ENCODE results near the gene ABLIM3. TPM values are rescaled to one million over a fixed set of nuclear protein-coding genes. Genes with fewer than 3 reads are reported as not detected.

The ABLIM3 gene
- total and polyA plus RNA-seq, 10 of the 15 experiments (the other 5 are each of a cell fraction or from before 2014, with no cell fraction given), result 0.03 TPM; not detected in 9

DNA sequence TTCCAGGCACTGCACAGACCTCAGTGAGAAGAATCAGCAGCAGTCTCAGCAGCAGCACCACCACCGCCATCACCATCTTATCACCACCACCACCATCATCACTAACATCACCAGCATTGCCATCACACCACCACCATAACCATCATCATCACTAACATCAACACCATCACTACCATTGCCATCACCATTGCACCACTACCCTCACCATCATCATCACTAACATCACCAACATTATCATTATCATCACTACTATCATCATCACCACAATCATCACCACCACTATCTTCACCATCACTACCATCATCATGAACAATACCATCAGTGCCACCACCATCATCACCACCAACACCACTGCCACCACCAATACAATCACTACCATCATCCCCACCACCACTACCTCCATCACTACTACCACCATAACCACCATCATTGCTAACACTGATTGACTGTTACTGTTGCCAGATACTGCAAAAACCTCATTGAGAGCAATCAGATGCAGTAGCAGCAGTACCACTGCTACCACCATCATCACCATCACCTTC, 61.7 kb downstream of the ABLIM3 start:
- H3K9ac ChIP-seq (ENCODE audit: control insufficient read depth, insufficient read depth, low read length), result no peak overlapping the region
- H3K4me2 ChIP-seq (ENCODE audit: control insufficient read depth, insufficient read depth), result no peak overlapping the region
- in situ Hi-C loops (cut with MboI), result no loop called here
- POLR2A ChIA-PET, result no interaction called here
- no TSS peak for BruUV-seq (replicated peaks)
- DNase-seq (ENCODE audit: low read depth, low spot score) (no peak), FAIRE-seq (no peak), ATAC-seq (no peak)
- no peaks in the 10 kb centered on the region for H4K20me1 ChIP-seq (ENCODE audit: control insufficient read depth, insufficient read depth)
- RAD21 ChIA-PET (ENCODE audit: unreplicated experiment), result no interaction called here
- SMC1A ChIA-PET (ENCODE audit: uncharacterized antibody, unreplicated experiment), result no interaction called here
- peaks cover 0 to 2% of the 10 kb centered on the region in 2 experiments; a peak in 2 of 4 replicates for H3K27me3 ChIP-seq (replicated peaks in 1 of 2; ENCODE audit: control insufficient read depth in 2 of 2, insufficient read depth in 2 of 2, low read length in 1 of 2)
- intact Hi-C loops (cut with micrococcal nuclease; ENCODE audit: unreplicated experiment), result no loop called here
- H2AFZ ChIP-seq (ENCODE audit: control insufficient read depth, low read depth, low read length), result no peak overlapping the region
- no peak overlapping the region for H3K27ac ChIP-seq (ENCODE audit: control insufficient read depth, insufficient read depth)
- H3K36me3 ChIP-seq (ENCODE audit: control insufficient read depth in 2 of 2, insufficient read depth in 2 of 2, low read length in 1 of 2), result no peaks in the 10 kb centered on the region
- H3K9me3 ChIP-seq (replicated peaks; ENCODE audit: control insufficient read depth, insufficient read depth, low read length), result no peaks in the 10 kb centered on the region
- 68% methylated on average over 1 of the region's 1 CpG for WGBS (ENCODE audit: insufficient coverage, insufficient replicate concordance, low lambda C conversion rate, missing lambda C conversion rate)
- H3K79me2 ChIP-seq (ENCODE audit: control insufficient read depth, insufficient read depth, low read length), result no peaks in the 10 kb centered on the region
- CTCF ChIA-PET, result interaction anchor here (1.1 kb wide), 1 partner anchor 164 kb away, joined by 3 read pairs; no protein-coding TSS in a partner anchor
- H3K4me3 ChIP-seq, result no peak overlapping the region
- no peaks in the 10 kb centered on the region for H3K4me1 ChIP-seq (ENCODE audit: control insufficient read depth, insufficient read depth, low read length)
- TF ChIP-seq HDAC2 (IDR thresholded peaks at IDR 0.05) (no peak), NKRF (conservative IDR thresholded peaks at IDR 0.05) (no peak), ASH2L (IDR thresholded peaks at IDR 0.05; ENCODE audit: borderline replicate concordance, low read depth) (no peak), NFYB (IDR thresholded peaks at IDR 0.05; ENCODE audit: insufficient read depth, low read depth, low read length) (no peak), SMAD1 (IDR thresholded peaks at IDR 0.05; ENCODE audit: low read depth, partially characterized antibody) (no peak), E4F1 (IDR thresholded peaks at IDR 0.05; ENCODE audit: borderline replicate concordance, partially characterized antibody) (no peak)
- TF ChIP-seq, protein P1, sequence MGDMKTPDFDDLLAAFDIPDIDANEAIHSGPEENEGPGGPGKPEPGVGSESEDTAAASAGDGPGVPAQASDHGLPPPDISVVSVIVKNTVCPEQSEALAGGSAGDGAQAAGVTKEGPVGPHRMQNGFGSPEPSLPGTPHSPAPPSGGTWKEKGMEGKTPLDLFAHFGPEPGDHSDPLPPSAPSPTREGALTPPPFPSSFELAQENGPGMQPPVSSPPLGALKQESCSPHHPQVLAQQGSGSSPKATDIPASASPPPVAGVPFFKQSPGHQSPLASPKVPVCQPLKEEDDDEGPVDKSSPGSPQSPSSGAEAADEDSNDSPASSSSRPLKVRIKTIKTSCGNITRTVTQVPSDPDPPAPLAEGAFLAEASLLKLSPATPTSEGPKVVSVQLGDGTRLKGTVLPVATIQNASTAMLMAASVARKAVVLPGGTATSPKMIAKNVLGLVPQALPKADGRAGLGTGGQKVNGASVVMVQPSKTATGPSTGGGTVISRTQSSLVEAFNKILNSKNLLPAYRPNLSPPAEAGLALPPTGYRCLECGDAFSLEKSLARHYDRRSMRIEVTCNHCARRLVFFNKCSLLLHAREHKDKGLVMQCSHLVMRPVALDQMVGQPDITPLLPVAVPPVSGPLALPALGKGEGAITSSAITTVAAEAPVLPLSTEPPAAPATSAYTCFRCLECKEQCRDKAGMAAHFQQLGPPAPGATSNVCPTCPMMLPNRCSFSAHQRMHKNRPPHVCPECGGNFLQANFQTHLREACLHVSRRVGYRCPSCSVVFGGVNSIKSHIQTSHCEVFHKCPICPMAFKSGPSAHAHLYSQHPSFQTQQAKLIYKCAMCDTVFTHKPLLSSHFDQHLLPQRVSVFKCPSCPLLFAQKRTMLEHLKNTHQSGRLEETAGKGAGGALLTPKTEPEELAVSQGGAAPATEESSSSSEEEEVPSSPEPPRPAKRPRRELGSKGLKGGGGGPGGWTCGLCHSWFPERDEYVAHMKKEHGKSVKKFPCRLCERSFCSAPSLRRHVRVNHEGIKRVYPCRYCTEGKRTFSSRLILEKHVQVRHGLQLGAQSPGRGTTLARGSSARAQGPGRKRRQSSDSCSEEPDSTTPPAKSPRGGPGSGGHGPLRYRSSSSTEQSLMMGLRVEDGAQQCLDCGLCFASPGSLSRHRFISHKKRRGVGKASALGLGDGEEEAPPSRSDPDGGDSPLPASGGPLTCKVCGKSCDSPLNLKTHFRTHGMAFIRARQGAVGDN (IDR thresholded peaks at IDR 0.05), result no peak
- TF ChIP-seq, protein P2, sequence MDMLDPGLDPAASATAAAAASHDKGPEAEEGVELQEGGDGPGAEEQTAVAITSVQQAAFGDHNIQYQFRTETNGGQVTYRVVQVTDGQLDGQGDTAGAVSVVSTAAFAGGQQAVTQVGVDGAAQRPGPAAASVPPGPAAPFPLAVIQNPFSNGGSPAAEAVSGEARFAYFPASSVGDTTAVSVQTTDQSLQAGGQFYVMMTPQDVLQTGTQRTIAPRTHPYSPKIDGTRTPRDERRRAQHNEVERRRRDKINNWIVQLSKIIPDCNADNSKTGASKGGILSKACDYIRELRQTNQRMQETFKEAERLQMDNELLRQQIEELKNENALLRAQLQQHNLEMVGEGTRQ (IDR thresholded peaks at IDR 0.05; ENCODE audit: borderline replicate concordance, low read depth, low read length), result no peak
